ENCODE measurements around the gene SLC30A3.

The SLC30A3 gene

GRCh38 chr2:27261241-27261925, 1.5 kb downstream of the SLC30A3 start:
- no peak for DNase-seq (ENCODE audit: low read depth in 2 of 2)

- no peak for DNase-seq (ENCODE audit: low read depth in 2 of 2)
Observed at GRCh38 chr2:27258051-27258450, 4.8 kb downstream of the SLC30A3 start.

- no peak for DNase-seq (ENCODE audit: low read depth in 2 of 2)
Observed at GRCh38 chr2:27256855-27257454, 5.9 kb downstream of the SLC30A3 start.

GRCh38 chr2:27255660-27256059, 7.2 kb downstream of the SLC30A3 start:
- DNase-seq (ENCODE audit: low read depth in 2 of 2) = no peak

GRCh38 chr2:27255187-27255586, 7.7 kb downstream of the SLC30A3 start:
- no peak for DNase-seq (ENCODE audit: low read depth in 2 of 2)

GRCh38 chr2:27251766-27252165, 11.1 kb downstream of the SLC30A3 start:
- no peak for DNase-seq (ENCODE audit: low read depth in 2 of 2)

- DNase-seq (ENCODE audit: low read depth in 2 of 2) = no peak
Observed at GRCh38 chr2:27250652-27251379, 12.0 kb downstream of the SLC30A3 start.

- DNase-seq (ENCODE audit: low read depth in 2 of 2) = peak; percentile 50 to 55
Observed at GRCh38 chr2:27249891-27250651, 12.8 kb downstream of the SLC30A3 start.

GRCh38 chr2:27249159-27249890, 13.5 kb downstream of the SLC30A3 start:
- DNase-seq (ENCODE audit: low read depth in 2 of 2) = no peak

GRCh38 chr2:27247893-27248292, 15.0 kb downstream of the SLC30A3 start:
- no peak for DNase-seq (ENCODE audit: low read depth in 2 of 2)

GRCh38 chr2:27245626-27246025, 17.2 kb downstream of the SLC30A3 start:
- DNase-seq (ENCODE audit: low read depth in 2 of 2) = no peak

GRCh38 chr2:27245116-27245515, 17.7 kb downstream of the SLC30A3 start:
- DNase-seq (ENCODE audit: low read depth in 2 of 2) = no peak

- DNase-seq (ENCODE audit: low read depth in 2 of 2) = no peak
Observed at GRCh38 chr2:27243391-27244130, 19.3 kb downstream of the SLC30A3 start.

GRCh38 chr2:27242614-27242951, 20.3 kb downstream of the SLC30A3 start:
- no peak for DNase-seq (ENCODE audit: low read depth in 2 of 2)

- DNase-seq (ENCODE audit: low read depth in 2 of 2) = no peak
Observed at GRCh38 chr2:27241761-27242613, 20.9 kb downstream of the SLC30A3 start.

- no peak for DNase-seq (ENCODE audit: low read depth in 2 of 2)
Observed at GRCh38 chr2:27240406-27240805, 22.4 kb downstream of the SLC30A3 start.

GRCh38 chr2:27238976-27239375, 23.9 kb downstream of the SLC30A3 start:
- DNase-seq (ENCODE audit: low read depth in 2 of 2) = no peak

- no peak for DNase-seq (ENCODE audit: low read depth in 2 of 2)
Observed at GRCh38 chr2:27237341-27237945, 25.4 kb downstream of the SLC30A3 start.

- no peak for DNase-seq (ENCODE audit: low read depth in 2 of 2)
Observed at GRCh38 chr2:27236626-27237025, 26.2 kb downstream of the SLC30A3 start.

- DNase-seq (ENCODE audit: low read depth in 2 of 2) = no peak
Observed at GRCh38 chr2:27236136-27236535, 26.7 kb downstream of the SLC30A3 start.
